Neural cell (in vitro differentiated cells): ENCODE results near the gene P3H1. TPM values are rescaled to one million over a fixed set of nuclear protein-coding genes. Genes with fewer than 3 reads are reported as not detected.

ENCODE experiments used
- H2AFZ ChIP-seq: fragments of 200-600, 300-800 bp; sonication (generic), shearing (Covaris generic); 2 replicates; pipeline ENCODE4 v1.6.0; 2014; ENCODE audit warnings: low read depth, mild to moderate bottlenecking, antibody characterized with exemption, low read length, moderate library complexity
- H3F3A ChIP-seq: fragments of 200-600 bp; shearing (Covaris generic); 2 replicates; pipeline ENCODE4 v1.6.1; 2016; ENCODE audit warnings: mild to moderate bottlenecking, moderate library complexity, mixed read lengths, antibody characterized with exemption, low read length; ENCODE audit not compliant: insufficient read depth, poor library complexity, severe bottlenecking
- H3K27ac ChIP-seq: fragments of 200-600, 300-800 bp; sonication (generic), shearing (Covaris generic); 2 replicates; pipeline ENCODE4 v1.5.1; 2014; ENCODE audit warnings: mild to moderate bottlenecking, low read length, moderate library complexity
- H3K27me3 ChIP-seq: fragments of 300-800, 200-600 bp; sonication (generic), shearing (Covaris generic); 2 replicates; pipeline ENCODE4 v1.6.0; 2014; ENCODE audit warnings: mild to moderate bottlenecking, low read depth, low read length, moderate library complexity; ENCODE audit not compliant: insufficient read depth
- H3K36me3 ChIP-seq: fragments of 300-800, 200-600 bp; sonication (generic), shearing (Covaris generic); 2 replicates; pipeline ENCODE4 v1.5.1; 2014; ENCODE audit warnings: mild to moderate bottlenecking, antibody characterized with exemption, low read length, moderate library complexity; ENCODE audit not compliant: insufficient read depth
- H3K4me2 ChIP-seq: fragments of 300-800, 200-600 bp; sonication (generic), shearing (Covaris generic); 2 replicates; pipeline ENCODE4 v1.6.0; 2014; ENCODE audit warnings: mild to moderate bottlenecking, low read length
- H3K4me3 ChIP-seq: fragments of 300-800, 200-600 bp; sonication (generic), shearing (Covaris generic); 2 replicates; pipeline ENCODE4 v1.5.1; 2014; ENCODE audit warnings: mild to moderate bottlenecking, low read length, moderate library complexity
- H3K79me2 ChIP-seq: fragments of 200-600 bp; shearing (Covaris generic); replicated peaks from 2 replicates; pipeline ENCODE4 v1.6.0; 2014; ENCODE audit warnings: mild to moderate bottlenecking, low read length, moderate library complexity; ENCODE audit not compliant: insufficient read depth
- H3K9ac ChIP-seq: fragments of 300-800, 200-600 bp; sonication (generic), shearing (Covaris generic); 2 replicates; pipeline ENCODE4 v1.6.1; 2016; ENCODE audit warnings: mild to moderate bottlenecking, low read length, mixed read lengths
- H3K9me2 ChIP-seq: fragments of 200-600 bp; shearing (Covaris generic); 2 replicates; pipeline ENCODE4 v1.6.1; 2016; ENCODE audit warnings: mild to moderate bottlenecking, low read length, mixed read lengths; ENCODE audit not compliant: insufficient read depth
- H3K9me3 ChIP-seq: fragments of 200-600, 300-800 bp; sonication (generic), shearing (Covaris generic); 2 replicates; pipeline ENCODE4 v1.6.1; 2016; ENCODE audit warnings: mild to moderate bottlenecking, mixed run types, low read length, moderate library complexity, mixed read lengths
- H4K20me1 ChIP-seq: fragments of 200-600 bp; shearing (Covaris generic); 2 replicates; pipeline ENCODE4 v1.6.1; 2016; ENCODE audit warnings: mild to moderate bottlenecking, mixed run types; ENCODE audit not compliant: insufficient read depth
- CTCF ChIP-seq: fragments of 450-650 bp; IDR thresholded peaks from 2 replicates; pipeline ENCODE4 v1.5.1; 2014; ENCODE audit warnings: antibody characterized with exemption, mild to moderate bottlenecking, moderate library complexity; ENCODE audit not compliant: poor library complexity, severe bottlenecking
- EP300 ChIP-seq: fragments of 450-650 bp; conservative IDR thresholded peaks from 2 replicates; pipeline ENCODE4 v1.6.1; 2014; ENCODE audit warnings: antibody characterized with exemption, mild to moderate bottlenecking, moderate library complexity; ENCODE audit not compliant: poor library complexity, severe bottlenecking
- EZH2 ChIP-seq: fragments of 200-600, 300-800 bp; shearing (Covaris generic), sonication (generic); IDR thresholded peaks from 2 replicates; pipeline ENCODE4 v1.6.1; 2014; ENCODE audit warnings: antibody characterized with exemption, low read length, borderline replicate concordance, mild to moderate bottlenecking; ENCODE audit not compliant: insufficient read depth, poor library complexity, severe bottlenecking
- MXI1 ChIP-seq: fragments of 450-650 bp; conservative IDR thresholded peaks from 2 replicates; pipeline ENCODE4 v1.6.1; 2014; ENCODE audit warnings: antibody characterized with exemption, mild to moderate bottlenecking; ENCODE audit not compliant: poor library complexity, severe bottlenecking
- POLR2AphosphoS5 ChIP-seq: IDR thresholded peaks from 2 replicates; pipeline ENCODE4 v1.6.1; 2012
- RAD21 ChIP-seq: fragments of 450-650 bp; conservative IDR thresholded peaks from 2 replicates; pipeline ENCODE4 v1.6.1; 2014; ENCODE audit warnings: antibody characterized with exemption, mild to moderate bottlenecking, moderate library complexity
- REST ChIP-seq: IDR thresholded peaks from 2 replicates; pipeline ENCODE4 v1.6.1; 2012; ENCODE audit warnings: borderline replicate concordance
- SMC3 ChIP-seq: fragments of 450-650 bp; conservative IDR thresholded peaks from 2 replicates; pipeline ENCODE4 v1.6.1; 2014; ENCODE audit warnings: antibody characterized with exemption, mild to moderate bottlenecking, moderate library complexity; ENCODE audit not compliant: poor library complexity
- TAF1 ChIP-seq: IDR thresholded peaks from 2 replicates; pipeline ENCODE4 v1.6.1; 2012; ENCODE audit warnings: low read depth
- polyA plus RNA-seq: library from polyadenylated mRNA; depleted of rRNA; stranded (reverse); fragments of >200 nt; gene quantifications from 2 replicates; pipeline ENCODE4 v1.2.3, GENCODE V29; 2014

P3H1 gene
- polyA plus RNA-seq, 1 donor from 2014 or later = 32.4 TPM

GRCh38 chr1:42737257-42737656, 29.6 kb downstream of the P3H1 start:
- Histone ChIP-seq H3K27me3 (no peaks in the 10 kb centered on the region), H3K9me2 (no peaks in the 10 kb centered on the region), H2AFZ (no peak overlapping the region), H3K9me3 (no peaks in the 10 kb centered on the region), H3K36me3 (no peaks in the 10 kb centered on the region), H3F3A (no peaks in the 10 kb centered on the region), H3K4me3 (no peak overlapping the region), H3K9ac (no peak overlapping the region), H3K27ac (no peak overlapping the region), H3K4me2 (no peak overlapping the region), H3K79me2 (no peaks in the 10 kb centered on the region), H4K20me1 (no peaks in the 10 kb centered on the region)
- TF ChIP-seq EZH2 (no peak), POLR2AphosphoS5 (no peak), RAD21 (no peak), REST (no peak), MXI1 (no peak), TAF1 (no peak), SMC3 (no peak), CTCF (no peak), EP300 (no peak)

GRCh38 chr1:42736571-42737200, 30.1 kb downstream of the P3H1 start:
- Histone ChIP-seq H3K9me3 (no peaks in the 10 kb centered on the region), H3K9me2 (no peaks in the 10 kb centered on the region), H4K20me1 (no peaks in the 10 kb centered on the region), H3F3A (no peaks in the 10 kb centered on the region), H3K27me3 (no peaks in the 10 kb centered on the region), H3K27ac (no peak overlapping the region), H3K79me2 (no peaks in the 10 kb centered on the region), H3K36me3 (no peaks in the 10 kb centered on the region), H3K4me2 (no peak overlapping the region), H2AFZ (no peak overlapping the region), H3K9ac (no peak overlapping the region), H3K4me3 (no peak overlapping the region)
- TF ChIP-seq REST = no peak
- TF ChIP-seq EZH2 = no peak
- TF ChIP-seq TAF1 = no peak
- no peak for TF ChIP-seq SMC3
